DMS114 treated with DMSO at 0.1 percent for 48 hours (cell line): Measurements from ENCODE around the gene MAD1L1.

Experiments used
- DNase-seq: peaks from one replicate; lab custom pipeline; 2025; ENCODE audit not compliant: unreplicated experiment; lab: John Stamatoyannopoulos, UW

MAD1L1 gene

DNA sequence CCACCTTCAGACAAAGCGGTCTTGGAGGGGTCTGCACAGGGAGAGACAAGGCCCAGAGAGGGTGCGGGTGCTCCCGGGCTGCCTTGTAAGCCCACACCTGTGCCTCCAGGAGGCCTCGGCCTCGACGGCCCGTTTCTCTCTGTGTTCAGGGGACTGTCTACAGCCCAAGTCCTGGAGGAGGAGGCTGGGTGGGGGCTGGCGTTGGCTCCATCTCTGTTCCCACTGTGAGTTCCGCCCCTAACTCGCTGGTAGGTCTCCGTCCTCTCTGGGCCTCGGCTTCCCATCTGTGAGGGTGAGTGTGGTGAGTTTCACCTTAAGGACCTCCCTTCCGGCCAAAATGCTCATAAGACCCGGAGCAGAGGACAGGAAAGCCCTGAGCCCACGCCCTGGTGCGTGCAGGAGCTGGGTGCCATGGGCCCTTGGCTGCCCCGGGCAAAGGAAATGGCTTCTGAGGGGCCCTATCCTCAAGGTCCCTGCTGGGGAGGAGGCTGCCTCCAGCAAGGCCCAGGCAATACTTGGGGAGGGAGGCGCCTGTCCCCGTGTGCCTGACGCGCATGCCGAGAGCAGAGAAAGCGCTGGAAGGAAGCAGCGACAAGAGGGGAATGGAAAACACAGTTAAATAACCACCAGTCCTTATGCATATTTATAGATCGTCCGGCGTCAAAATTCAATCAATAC lies 285.8 kb downstream of the MAD1L1 start:
- no peak for DNase-seq

DNA sequence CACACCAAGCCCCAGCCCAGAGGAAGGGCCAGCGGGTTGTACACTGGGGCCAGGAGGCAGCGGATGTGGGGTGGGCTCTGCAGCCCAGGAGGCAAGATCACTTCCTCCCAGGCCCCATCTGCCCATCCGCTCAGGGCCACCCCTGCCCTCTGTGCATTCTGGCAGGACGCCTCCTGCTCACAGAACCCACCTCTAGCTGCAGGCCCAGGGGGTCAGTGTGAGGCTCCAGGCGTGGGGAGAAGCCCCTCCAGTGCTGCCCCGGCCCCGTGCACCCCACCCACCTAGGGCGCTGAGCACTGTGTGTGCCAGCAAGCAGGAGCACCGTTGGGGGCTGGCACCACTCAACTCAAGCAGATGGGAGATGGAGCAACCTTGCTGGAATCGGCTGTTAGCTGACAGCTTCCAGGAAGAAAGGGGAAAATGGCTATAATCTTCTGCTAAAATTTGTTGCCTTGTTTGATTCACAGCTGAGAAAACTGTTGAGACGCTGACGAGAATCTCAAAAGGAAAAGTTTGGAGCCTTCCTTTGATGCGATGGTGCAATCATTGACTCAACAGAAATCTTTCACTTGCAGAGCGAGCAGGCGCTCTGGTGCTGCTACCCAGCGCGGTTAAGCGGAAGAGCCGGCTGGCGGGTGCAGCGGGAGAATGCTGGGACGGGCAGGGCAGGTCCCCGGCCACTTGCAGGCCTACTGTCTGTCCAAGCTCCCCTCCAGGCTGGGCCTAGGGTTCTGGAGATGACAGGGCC lies 286.5 kb downstream of the MAD1L1 start:
- no peak for DNase-seq

DNA sequence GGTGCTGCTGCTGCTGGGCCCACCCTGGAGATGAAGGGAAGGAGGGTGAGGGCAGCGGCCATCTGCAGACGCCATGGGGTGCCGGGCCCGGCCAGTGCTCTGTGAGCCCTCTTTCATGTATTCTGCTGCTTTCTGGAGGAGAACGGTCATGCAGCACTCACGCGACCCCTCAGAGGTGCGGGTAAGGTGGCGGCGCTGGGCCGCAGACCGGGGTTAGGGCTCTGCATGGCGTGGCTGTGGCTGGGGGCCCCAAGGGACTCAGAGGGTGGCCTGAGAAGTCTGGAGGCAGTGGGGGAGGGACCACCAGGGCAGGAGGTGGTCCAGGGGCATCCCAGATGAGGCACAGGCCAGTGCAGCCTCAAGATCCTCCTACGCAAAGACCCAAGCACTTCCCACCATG lies 287.2 kb downstream of the MAD1L1 start:
- DNase-seq = no peak

DNA sequence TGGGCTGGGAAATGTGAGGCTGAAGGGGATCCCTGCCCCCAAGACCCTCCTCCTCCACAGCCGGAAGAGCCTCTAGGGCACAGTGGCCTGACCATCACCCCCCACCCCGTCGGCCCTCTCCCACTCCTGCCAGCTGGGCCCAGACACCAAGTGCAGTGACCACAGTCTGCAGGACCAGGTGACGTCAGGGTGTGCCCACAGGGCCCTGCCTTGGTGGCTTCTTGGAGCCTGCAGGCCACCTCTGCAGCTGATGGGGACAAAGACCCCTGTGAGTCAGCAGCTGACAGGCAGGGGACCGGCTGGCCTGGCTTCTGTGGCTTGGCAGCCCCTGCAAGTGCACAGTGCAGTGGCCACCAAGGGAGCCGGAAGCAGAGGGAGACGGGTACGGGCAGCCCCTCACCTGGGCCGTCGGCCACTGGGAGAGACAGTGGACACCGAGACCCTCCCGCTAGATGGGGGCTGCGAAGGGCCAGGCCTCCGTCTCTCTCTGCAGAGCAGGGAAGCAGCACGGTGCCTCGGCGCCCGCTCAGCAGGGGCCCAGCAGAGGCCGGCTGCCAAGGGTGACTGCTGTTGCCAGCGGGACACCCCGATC lies 288.0 kb downstream of the MAD1L1 start:
- no peak for DNase-seq

DNA sequence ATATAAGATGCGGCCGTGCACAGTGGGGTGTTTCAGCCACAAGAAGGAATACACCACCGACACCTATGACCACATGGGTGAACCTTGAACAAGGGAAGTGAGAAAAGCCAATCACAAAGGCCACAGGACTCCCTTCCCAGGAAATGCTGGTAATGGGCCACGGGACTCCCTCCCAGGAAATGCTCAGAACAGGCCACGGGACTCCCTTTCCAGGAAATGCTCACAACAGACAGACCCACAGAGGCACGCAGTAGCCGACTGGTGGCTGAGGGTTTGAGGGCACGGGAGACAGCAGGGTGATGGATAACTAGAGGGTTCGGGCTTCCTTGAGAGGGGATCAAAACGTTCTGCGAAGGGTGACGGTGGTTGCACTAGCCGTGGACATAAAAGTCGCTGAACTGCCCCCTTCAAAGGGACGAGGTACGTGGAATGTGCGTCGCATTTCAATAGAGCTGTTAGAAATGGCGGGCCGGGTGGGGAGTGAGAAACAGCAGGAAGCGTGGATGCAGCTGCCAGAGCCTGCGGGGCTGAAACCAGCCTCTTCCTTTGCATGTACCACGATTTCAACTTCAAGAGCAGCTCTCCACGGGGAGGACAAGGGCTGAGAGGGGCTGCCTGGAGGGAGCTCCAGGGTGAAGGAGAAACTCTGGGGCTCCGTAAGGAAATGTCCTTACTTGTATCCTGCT lies 288.7 kb downstream of the MAD1L1 start:
- no peak for DNase-seq

DNA sequence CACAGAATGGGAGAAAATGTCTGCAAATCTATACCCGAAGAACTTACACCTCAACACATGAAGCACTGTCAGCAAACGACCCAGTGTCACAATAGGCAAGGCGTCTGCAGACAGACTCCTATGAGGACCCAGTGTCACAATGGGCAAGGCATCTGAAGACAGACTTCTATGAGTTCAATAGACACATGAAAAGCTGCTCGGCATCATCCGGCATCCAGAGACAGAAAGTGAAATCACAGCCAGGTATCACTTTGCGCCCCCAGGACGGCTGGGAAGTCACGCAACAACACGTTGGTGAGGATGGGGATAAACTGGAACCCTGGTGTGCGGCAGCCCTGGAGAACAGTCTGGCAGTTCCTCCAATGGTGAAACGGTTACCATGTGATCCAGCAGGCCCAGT lies 289.4 kb downstream of the MAD1L1 start:
- no peak for DNase-seq

DNA sequence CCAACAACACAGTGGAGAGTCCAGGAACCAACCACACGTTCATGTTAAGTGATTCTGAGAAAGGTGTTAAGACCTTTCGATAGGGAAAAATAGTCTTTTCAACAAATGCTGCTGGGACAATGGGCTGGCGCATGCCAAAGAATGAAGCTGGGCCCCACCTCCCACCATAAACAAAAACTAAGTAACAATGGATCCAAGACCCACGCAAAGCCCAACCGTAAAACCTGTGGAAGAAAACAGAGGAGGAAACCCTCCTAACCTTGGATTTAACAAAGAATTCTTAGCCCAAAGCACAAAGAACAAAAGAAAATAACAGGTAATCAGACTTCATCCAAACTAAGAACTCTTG lies 289.8 kb downstream of the MAD1L1 start:
- no peak for DNase-seq

DNA sequence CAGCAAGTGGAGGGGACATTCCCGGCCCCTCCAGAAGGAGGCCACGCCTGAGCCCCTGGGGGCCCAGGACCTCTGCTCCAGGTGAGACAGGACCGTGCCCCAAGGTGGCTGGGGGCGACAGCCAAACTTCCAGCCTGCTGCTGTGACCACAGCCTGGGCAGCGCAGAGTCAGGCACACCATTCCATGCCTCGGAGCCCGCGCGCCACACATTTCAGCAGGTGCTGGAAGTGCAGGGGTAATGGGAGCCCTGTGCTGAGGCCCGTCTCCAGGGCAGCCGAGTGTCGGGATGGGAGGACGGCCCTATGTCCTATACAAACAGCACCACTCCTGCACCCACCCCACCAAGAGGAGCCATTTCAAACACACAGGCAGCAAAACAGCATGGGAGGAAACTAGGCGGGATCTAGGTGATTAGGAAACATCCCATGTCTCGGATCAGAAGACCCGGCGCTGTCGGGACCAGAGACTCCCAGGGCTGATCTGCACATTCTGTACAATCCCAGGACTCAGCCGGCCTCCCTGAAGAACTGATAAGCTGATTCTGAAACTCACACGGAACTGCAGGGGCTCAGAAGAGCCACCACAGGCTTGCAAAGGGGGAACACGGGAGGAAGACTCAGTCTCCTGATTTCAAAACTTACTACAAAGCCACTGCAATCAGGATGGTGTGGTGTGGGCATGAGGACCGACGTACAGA lies 290.4 kb downstream of the MAD1L1 start:
- no peak for DNase-seq

DNA sequence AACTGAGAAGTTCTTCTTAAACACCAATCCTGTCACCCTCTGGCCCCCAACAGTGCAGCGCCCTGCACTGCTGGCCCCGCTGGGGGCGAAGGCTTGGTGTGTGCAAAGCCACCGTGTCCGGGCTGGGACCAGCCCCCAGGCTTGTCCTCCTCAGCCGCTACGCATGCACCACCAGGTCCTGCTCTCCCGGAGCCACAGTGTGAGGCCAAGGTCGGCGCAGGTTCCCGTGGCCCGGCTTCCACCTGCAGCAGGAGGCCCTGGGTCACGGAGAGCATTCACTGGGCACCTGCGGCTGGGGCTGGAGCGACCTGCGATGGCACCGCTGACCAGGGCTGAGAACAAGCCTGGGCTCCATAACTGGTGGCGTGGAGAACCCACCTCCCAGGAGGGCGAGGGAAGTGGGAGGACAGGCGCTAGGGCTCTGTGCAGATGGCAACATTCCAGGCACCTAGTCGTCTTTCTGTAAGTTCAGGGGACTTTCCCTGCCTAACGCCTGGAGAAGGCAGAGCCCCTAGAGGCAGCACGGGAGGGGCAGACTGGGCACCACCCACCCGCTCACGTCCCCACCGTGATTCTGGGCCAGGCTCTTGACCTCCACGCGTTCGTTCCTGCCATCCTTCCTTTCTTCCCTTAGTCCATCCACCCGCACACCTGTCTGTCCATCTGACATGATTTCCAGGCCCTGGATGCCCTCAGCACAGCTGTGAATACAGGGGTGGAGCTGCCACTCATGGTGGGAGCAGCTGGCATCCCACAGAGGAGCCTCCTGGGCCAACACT lies 291.1 kb downstream of the MAD1L1 start:
- DNase-seq = no peak

DNA sequence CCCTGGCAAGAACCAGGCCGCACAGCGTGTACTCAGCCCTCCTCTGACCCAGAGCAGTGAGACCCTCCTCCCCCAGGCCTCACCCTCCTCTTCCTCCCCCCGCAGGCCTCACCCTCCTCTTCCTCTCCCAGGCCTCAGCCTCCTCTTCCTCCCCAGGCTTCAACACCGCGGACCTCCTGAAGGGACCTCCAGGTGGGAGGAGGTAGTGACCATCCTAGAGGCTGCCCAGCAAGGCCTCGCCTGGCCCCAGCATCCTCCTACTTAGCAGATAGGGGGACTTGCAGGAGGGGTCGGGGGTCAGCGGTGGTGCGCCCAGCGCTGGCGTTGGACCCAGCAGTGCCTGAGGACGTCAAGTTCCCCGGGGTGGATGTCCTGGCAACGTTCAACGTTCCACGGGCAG lies 291.9 kb downstream of the MAD1L1 start:
- no peak for DNase-seq

DNA sequence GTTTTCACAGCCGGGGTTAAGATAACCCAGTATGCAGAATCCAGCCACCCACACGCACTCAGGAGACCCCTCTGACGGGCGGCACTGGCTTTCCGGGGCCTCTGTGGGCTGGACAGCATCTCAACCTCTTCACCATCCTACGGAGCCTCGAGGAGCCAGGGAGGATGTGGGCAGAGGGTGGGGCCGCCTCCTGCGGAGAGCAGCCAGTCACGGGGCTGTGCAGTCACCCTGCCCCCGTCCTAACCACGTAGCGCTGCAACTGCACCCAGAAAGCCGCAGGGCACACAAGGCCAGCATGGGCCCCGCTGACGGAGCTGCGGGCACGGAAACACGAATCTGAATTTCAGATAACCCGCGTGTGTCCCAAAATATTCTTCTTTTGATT lies 292.4 kb downstream of the MAD1L1 start:
- no peak for DNase-seq

DNA sequence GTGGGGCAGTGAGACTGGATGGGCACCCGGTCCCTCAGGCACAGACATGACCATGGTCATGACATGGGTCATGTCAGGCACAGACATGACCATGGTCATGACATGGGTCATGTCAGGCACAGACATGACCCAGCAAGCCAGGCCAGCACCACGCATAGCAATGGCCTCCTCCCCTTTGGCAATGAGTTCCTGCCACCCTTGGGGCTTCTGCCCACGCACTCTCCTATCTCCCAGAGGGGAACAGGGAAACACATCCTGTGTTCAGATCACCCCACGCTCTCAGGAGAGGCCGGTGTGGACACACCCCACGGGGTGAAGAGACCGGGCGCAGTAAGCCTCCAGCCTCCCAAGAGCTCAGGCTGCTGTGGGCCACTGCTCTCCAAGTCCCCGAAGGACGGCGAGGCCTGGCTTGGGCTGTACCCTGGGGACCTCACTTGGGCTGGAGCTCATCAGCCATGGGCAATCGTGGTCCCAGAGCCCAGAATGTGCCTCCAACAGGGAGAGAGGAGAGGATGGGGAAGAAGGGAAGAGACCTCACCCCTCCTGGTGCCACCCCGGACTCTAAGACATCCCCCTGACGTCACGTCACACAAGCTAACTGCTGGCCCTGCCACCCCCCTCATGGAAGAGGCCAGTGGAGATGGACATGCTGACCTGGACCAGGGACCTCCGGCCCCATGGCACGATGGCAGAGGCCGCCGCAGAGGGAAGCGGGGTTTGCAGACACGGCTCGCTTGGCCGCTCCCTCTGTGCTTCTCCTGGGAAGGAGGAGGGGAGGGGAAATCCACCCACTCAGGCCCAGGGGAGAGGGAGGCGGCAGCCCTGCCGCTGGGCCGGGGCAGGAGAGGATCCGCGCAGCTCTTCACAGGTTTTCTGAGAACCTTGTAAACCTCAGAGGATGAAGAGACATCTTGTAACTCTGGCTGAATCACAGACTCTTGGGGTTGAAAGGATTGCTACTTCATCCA lies 293.0 kb downstream of the MAD1L1 start:
- no peak for DNase-seq

DNA sequence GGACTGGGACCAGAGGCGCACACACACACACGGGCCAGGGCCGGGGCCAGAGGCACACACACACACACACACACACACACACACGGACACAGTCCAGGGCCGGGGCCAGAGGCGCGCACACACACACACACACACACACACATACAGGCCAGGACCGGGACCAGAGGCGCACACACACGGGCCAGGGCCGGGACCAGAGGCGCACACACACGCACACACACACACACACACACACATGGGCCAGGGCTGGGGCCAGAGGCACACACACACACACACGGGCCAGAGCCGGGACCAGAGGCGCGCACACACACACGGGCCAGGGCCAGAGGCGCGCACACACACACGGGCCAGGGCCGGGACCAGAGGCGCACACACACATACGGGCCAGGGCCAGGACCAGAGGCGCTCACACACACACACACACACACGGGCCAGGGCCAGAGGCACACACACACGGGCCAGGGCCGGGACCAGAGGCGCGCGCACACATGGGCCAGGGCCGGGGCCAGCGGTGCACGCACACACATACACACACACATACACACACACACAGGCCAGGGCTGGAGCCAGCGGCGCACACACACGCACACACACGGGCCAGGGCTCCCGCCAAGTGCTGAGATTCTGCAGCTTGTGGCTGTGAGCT lies 293.8 kb downstream of the MAD1L1 start:
- no peak for DNase-seq

DNA sequence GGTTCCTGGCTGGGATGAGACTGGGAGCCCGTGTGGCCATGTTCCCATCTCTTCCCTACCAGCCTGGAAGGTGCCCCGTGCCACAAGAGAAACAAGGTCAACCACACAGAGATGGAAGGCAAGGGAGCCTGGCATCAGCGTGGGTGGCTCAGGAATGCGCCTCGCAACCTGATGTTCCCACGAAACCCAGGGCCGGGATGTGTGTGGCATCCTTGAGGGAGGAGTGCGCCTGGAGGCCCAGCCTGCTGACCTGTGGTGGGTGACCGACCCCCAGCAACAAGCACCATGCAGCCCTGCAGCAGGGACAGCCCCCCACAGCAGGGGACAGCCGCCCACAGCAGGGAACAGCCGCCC lies 295.5 kb downstream of the MAD1L1 start:
- DNase-seq = no peak

DNA sequence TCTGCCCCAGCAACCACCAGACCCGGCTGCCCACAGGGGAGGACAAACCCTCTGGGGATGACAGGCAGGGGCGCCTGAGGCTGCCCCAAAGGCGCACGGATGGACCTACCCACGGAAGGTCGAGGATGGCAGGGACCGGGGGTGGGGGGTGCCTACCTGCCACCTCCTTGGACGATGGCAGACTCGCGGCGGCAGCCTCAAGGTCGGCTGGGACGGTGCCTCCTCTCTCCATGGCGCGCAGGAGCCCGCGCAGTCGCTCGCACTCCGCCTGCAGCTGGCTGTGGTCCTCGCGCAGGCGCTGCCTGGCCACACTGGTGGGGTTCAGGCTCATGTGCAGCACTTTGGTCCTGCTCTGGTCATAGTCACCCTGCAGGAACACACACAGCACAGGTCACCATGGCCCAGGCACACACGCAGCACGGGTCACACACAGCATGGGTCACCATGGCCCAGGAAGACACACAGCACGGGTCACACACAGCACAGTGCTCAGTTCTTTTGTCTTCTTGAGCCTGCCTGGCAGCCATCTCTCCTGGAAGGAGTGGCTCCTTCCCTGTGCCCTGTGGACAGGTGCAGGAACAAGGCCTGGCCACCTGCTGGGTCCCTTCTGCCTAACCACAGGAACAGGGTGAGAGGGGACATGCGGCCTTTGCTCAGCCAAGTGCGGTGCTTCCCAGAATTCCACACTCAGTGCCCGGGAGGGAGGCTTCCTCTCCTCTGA lies 296.1 kb downstream of the MAD1L1 start:
- DNase-seq = no peak

DNA sequence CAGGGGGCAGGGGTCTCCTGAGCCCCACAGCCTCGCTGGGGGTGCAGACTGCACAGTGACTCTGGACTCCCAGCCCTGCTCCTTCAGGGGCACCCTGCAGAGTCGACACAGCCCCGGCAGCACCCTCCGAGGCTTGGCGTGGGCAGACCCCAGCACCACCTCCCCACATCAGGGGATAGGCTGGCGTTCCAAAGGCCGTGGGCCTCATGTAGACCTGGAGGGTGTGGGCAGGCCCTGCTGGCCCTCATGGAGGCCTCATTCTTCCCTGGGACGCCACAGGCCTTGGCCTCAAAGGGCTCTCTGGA lies 296.8 kb downstream of the MAD1L1 start:
- DNase-seq = no peak

DNA sequence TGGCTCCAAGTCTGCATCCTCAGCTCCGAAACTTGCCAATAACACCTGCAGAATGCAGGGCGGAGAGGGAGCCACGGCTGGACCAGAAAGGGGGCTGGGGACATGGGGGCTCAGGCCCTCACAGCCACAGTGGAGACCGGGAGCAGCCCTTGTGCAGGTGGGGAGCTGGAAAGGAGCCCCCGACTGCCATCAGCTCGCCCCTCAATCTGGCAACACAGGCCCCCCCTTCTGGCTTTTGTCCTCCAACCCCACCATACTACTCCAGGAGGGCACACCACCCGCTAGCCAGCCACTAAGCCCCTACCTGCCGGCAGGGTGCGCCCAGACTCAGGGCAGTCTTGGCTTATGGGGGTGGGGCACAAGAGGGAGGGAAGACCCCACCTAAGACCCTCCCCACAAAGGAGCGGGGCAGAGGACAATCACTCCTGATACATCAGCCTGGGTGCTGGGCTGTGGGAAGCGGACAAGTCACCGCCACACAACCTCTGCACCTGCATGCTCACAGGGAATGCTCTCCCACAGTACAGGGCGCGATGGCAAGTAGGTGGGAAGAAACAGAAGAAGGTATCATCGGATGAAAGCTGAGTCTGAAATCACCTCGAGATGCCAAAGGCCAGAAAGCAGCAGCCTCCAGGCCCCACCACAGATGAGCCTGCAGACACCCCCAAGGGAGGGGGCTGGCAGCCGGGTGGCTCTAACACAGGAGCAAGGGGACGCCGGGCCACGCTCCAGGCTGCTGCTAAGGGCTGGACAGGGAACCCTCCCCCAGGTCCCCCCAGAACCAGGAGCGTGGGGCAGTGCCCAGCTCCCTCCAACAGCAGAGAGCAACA lies 297.4 kb downstream of the MAD1L1 start:
- DNase-seq = no peak

DNA sequence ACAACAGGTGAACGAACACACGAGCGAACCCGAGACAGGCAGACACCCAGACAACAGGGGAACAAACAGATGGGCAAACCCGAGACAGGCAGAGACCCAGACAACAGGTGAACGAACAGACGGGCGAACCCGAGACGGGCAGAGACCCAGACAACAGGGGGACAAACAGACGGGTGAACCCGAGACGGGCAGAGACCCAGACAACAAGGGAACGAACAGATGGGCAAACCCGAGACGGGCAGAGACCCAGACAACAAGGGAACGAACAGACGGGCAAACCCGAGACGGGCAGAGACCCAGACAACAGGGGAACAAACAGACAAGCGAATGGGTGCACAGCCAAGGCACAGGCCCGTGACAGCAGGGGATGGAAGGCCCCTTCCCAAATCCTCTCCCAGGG lies 298.0 kb downstream of the MAD1L1 start:
- no peak for DNase-seq
